H1 (cell line): ENCODE data around the gene BCL3. TPM values are rescaled to one million over a fixed set of nuclear protein-coding genes. Genes with fewer than 3 reads are reported as not detected.

ENCODE experiments used
- BACH1 ChIP-seq: IDR thresholded peaks from 2 replicates; pipeline ENCODE4 v1.6.1; 2012; ENCODE audit warnings: low read length, improper control_type of control experiment
- CBX5 ChIP-seq: fragments of 300-800, 300-1000 bp; sonication (generic); IDR thresholded peaks from 2 replicates; pipeline ENCODE4 v1.7.1; 2016; ENCODE audit warnings: antibody characterized with exemption, low read length, low read depth
- CEBPB ChIP-seq: IDR thresholded peaks from 2 replicates; pipeline ENCODE4 v1.6.1; 2012; ENCODE audit warnings: low read depth, low read length
- CHD1 ChIP-seq: IDR thresholded peaks from 2 replicates; pipeline ENCODE4 v1.6.1; 2012; ENCODE audit warnings: low read depth, low read length, improper control_type of control experiment
- CHD2 ChIP-seq: IDR thresholded peaks from 2 replicates; pipeline ENCODE4 v1.6.1; 2012; ENCODE audit warnings: low read length, improper control_type of control experiment
- CHD7 ChIP-seq: fragments of 300-600 bp; sonication (generic); IDR thresholded peaks from 2 replicates; pipeline ENCODE4 v1.7.1; 2012; ENCODE audit warnings: low read length, moderate library complexity, mild to moderate bottlenecking, inconsistent platforms; ENCODE audit not compliant: insufficient replicate concordance
- EZH2 ChIP-seq: fragments of 200-600 bp; sonication (generic); IDR thresholded peaks from 2 replicates; pipeline ENCODE4 v1.7.1; 2012; ENCODE audit warnings: low read depth, mild to moderate bottlenecking, moderate library complexity, low read length, inconsistent platforms; ENCODE audit not compliant: severe bottlenecking
- JUND ChIP-seq: IDR thresholded peaks from 2 replicates; pipeline ENCODE4 v1.6.1; 2011; ENCODE audit warnings: mild to moderate bottlenecking, improper control_type of control experiment, low read length
- TEAD4 ChIP-seq: IDR thresholded peaks from 2 replicates; pipeline ENCODE4 v1.6.1; 2012; ENCODE audit warnings: low read depth, low read length, inconsistent platforms, mixed read lengths
- USF2 ChIP-seq: IDR thresholded peaks from 2 replicates; pipeline ENCODE4 v1.6.1; 2011; ENCODE audit warnings: low read length, improper control_type of control experiment
- YY1 ChIP-seq: IDR thresholded peaks from 2 replicates; pipeline ENCODE4 v1.6.1; 2011; ENCODE audit warnings: low read depth, mild to moderate bottlenecking, low read length
- ZNF274 ChIP-seq: IDR thresholded peaks from 2 replicates; pipeline ENCODE4 v1.7.0; 2012; ENCODE audit warnings: low read length, borderline replicate concordance; ENCODE audit errors: extremely low read depth
- polyA plus RNA-seq, 7 experiments: library from polyadenylated mRNA; depleted of rRNA in 3 of 7; stranded (reverse) in 5 of 7; unstranded in 2 of 7; fragments of >200 nt in 5 of 7; fragments of 200-250 nt in 2 of 7; gene quantifications; 1 replicate in 5 of 7; 2 replicates in 1 of 7; 4 replicates in 1 of 7; pipeline versions ENCODE4 v1.2.1 to v1.2.3, GENCODE V29; 2011 to 2013; ENCODE audit warnings: missing spikeins in 2 of 7, mixed read lengths in 2 of 7
- total RNA-seq: library from RNA; stranded (reverse); fragmentation: NEBNext Ultra II Directional; extraction: Animal tissue kit (Norgen Biotek cat#: 25700); gene quantifications from 2 replicates; pipeline ENCODE4 v1.2.1, GENCODE V29; 2021

Gene BCL3
- total and polyA plus RNA-seq, 2 of the 8 experiments (the other 6 are each of a cell fraction or from before 2014, with no cell fraction given) = 0.88 to 2.4 TPM

DNA sequence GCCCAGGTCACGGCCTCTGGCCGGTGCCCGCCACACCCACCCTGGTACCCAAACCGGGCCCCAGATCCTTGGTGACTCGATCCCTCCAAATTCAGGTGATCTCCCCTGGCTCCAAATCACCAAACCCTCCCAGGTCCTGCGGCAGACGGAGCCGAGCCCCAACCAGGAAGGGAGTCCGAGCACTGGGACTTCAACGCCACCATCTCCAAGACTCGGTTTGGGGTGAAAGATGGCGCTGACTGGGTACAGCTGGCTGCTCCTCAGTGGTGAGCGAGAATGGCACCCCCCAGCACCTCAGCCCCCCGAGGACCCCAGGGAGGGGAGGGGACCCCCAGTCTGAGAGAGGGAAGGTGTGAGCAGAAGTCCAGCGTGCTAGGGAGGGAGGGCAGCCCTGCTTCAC lies 47.3 kb upstream of the BCL3 start (continued):
- TF ChIP-seq CHD7 = no peak
- TF ChIP-seq EZH2 = no peak
- TF ChIP-seq CEBPB = no peak
- TF ChIP-seq TEAD4 = no peak
- TF ChIP-seq JUND = no peak
- TF ChIP-seq YY1 = no peak
- no peak for TF ChIP-seq CHD1
- no peak for TF ChIP-seq CHD2
- no peak for TF ChIP-seq ZNF274
- no peak for TF ChIP-seq CBX5
- TF ChIP-seq BACH1 = no peak
- no peak for TF ChIP-seq USF2
